H54 (cell line): ENCODE results near the gene SLCO3A1.

Source experiments
- DNase-seq: peaks from one replicate; pipeline ENCODE4 v3.0.0; 2011; ENCODE audit warnings: low spot score, mixed read lengths; ENCODE audit not compliant: insufficient read length
- FAIRE-seq: peaks from 3 replicates; lab custom pipeline; 2011; peaks lifted over from hg19 to GRCh38; lab: Jason Lieb, UNC
- POLR2A ChIP-seq: IDR thresholded peaks from 2 replicates; pipeline ENCODE4 v1.6.1; 2011; ENCODE audit warnings: low read depth, mild to moderate bottlenecking, low read length

Gene SLCO3A1

GRCh38 chr15:92143765-92144164 lies 290.3 kb downstream of the SLCO3A1 start:
- TF ChIP-seq POLR2A = no peak
- DNase-seq = no peak
- FAIRE-seq = no peak

- FAIRE-seq (no peak), DNase-seq (no peak)
- TF ChIP-seq POLR2A = no peak
These were observed 293.1 kb downstream of the SLCO3A1 start for GRCh38 chr15:92146511-92147150.

DNA sequence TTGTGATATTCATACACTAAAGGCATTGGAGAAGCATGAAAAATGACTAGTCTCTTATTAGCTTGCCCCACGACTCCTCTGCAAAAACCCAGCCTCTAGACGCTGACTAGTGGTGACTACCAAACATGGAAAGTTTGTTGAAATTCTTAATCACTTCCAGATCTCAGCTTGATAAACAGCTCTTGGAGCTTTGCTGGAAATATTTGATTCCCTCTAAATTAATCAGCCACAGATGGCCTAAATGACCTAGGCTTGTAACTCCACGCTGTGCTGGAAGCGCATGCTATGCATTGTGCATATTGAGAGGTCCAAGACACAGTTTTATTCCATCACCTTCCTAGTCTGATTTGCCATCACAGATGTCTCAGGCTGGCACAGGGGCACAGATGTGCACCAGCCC lies 295.5 kb downstream of the SLCO3A1 start:
- DNase-seq = no peak
- no peak for FAIRE-seq
- no peak for TF ChIP-seq POLR2A

DNA sequence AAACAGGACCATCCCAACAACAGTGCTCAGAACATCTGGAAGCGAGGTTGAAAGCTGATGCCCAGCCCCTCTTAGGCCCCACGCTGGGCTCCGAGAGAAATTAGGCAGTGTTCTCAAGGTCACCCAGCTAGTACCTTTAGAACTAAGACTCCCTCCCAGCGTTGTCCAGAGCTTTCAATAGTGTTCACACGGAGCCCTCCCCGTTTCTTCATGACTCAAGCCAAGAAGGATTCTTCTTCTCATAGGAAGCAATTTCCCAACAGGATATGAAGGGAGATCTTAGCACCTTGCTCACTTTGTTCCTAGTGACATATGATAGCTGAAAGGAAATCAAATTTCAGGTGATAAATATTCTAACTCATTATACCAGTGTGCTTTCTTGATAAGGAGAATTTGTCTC lies 296.0 kb downstream of the SLCO3A1 start:
- no peak for DNase-seq
- no peak for FAIRE-seq
- TF ChIP-seq POLR2A = no peak

- DNase-seq (no peak), FAIRE-seq (no peak)
- TF ChIP-seq POLR2A = no peak
These were observed 297.7 kb downstream of the SLCO3A1 start for GRCh38 chr15:92151168-92151567.

- DNase-seq = no peak
- FAIRE-seq = no peak
- TF ChIP-seq POLR2A = no peak
These were observed 298.2 kb downstream of the SLCO3A1 start for GRCh38 chr15:92151741-92152140.

DNA sequence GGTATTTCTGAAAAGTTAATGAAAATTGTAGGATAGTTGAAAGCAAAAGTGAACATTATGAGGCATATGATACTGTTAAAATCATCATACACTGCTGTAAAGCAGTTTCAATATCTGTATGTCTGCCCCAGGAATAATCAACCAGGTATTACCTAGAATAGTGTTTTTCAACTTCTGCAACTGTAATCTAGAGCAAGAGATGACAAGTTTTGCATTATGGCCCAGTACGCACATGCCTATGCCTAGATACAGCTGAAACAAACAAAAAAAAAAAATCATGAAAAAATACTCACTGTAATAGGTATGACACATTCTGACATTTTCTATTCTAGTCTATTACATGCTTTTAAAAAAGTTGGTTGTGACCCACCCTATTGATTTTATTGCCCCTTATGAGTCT lies 299.5 kb downstream of the SLCO3A1 start:
- no peak for TF ChIP-seq POLR2A
- no peak for FAIRE-seq
- no peak for DNase-seq

GRCh38 chr15:92153620-92154019 lies 300.1 kb downstream of the SLCO3A1 start:
- FAIRE-seq (no peak), DNase-seq (no peak)
- TF ChIP-seq POLR2A = no peak

GRCh38 chr15:92155934-92156333 lies 302.4 kb downstream of the SLCO3A1 start:
- TF ChIP-seq POLR2A = no peak
- DNase-seq (no peak), FAIRE-seq (no peak)

DNA sequence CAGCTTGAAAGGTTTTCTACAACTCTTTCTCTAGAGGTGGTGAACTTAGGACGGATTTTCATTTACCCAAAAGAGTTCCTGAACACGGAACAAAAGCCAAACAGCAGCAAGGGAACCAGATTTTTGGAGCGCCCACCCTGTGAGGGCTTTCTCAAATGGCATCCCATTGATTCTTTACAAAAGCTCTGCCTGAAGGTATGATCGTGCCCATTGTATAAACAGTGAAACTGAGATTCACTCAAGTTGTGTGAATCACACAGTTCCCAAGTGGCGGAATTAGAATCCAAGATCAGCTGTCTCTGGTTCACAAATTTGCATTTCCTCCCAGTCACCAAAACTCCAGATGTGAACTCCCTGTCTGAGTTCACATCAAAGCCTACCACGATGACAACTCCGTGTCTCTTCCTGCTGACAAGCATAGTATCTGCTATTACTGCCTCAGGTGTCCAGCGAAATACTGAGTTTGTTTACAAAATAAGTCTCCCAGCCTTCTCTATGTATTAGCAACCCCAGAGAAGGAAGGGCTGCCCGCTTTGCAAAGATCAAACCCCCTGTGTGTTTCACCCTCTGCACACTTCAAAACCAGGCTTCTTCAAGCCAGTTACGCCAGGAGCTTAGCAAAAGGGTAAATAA lies 304.3 kb downstream of the SLCO3A1 start:
- FAIRE-seq (no peak), DNase-seq (no peak)
- no peak for TF ChIP-seq POLR2A

- DNase-seq (no peak), FAIRE-seq (no peak)
- TF ChIP-seq POLR2A = no peak
These were observed 304.9 kb downstream of the SLCO3A1 start for GRCh38 chr15:92158426-92158825.

DNA sequence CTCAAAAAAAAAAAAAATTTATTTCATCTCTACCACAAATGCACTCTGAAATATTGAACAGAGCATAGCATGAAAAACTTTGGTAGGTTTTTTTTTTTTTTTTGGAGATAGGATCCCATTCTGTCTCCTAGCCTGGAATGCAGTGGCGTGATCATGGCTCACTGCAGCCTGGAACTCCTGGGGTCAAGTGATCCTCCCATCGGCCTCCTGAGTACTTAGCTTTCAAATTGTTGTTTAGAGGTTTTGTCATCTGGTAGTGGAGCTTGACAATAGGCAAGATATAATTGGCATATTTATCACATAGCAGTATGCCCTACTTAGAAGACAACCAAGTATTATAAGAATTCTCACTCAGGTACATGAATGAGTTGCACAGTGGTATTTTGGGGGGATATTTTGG lies 306.0 kb downstream of the SLCO3A1 start:
- no peak for FAIRE-seq
- DNase-seq = no peak
- TF ChIP-seq POLR2A = no peak

DNA sequence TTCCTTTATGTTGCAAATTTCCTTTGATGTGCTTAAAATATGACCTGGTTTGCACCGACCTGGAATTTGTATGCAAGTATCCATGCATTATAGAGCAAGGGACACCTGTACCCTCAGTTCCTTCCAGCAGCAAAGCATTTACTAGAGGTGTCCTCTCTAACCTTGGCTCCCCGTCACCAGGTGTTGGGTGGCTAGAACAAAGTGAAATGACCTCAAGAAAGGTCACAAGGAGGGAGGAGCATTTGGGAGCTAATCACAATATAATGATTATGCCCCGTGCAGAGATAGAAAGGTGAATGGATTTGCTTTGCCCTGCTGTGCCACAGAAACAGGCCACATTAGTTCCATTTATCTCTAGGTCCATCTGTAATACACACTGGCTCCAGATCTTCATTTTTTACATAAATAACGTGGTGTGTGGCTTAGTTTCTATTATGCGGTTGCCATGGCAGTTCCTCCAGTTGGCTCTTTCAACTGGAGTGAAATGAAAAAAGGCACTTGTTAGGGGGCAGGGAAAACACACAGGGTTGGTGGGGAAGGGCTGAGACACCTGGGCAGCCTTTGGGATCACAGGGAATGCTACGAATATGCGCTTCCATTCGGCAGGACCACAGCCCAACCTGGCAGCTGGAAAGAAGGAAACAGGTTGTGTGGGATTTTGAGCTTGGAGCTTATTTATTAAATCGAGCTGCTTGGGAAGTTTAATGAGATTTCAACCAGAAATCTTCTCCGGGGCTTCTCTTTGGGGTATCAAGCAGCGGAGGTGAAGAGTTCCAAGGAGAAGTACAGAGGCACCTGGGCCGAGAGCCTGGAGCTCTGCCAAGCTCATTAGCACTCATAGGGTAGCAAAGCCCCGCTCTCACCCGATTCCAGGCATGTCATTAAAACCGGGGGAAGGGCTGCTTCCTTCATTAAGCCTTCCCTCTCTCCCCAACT lies 306.7 kb downstream of the SLCO3A1 start:
- no peak for DNase-seq
- FAIRE-seq = no peak
- TF ChIP-seq POLR2A = no peak

DNA sequence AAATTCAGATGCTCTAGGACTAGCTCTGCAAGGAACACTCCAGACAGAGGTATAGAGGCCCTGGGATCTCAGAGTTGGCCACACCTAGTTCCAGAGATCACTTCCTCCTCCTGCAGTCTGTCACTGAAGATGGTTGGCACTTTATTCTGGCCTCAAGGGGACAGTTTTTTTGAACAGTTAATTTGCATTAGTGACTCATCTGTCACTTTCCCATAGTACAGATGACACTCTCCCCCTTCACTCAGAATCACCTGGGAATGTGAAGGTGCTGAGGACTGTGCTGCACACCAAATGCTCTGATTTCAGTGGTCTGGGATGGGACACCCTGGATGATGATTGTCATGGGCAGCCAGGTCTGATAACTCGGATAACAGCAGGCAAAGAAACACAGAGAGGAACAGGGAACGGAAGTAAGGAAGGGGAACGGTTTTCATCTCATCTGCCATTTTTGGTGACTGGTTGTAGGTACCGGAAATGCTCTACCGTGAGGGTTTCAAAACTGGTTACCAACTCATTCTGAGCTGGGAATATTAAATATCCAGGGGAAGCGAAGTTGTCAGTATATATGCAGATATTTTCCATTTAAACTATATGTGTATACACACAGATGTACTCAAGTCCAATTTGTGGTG lies 307.6 kb downstream of the SLCO3A1 start:
- TF ChIP-seq POLR2A = no peak
- FAIRE-seq = no peak
- DNase-seq = no peak

DNA sequence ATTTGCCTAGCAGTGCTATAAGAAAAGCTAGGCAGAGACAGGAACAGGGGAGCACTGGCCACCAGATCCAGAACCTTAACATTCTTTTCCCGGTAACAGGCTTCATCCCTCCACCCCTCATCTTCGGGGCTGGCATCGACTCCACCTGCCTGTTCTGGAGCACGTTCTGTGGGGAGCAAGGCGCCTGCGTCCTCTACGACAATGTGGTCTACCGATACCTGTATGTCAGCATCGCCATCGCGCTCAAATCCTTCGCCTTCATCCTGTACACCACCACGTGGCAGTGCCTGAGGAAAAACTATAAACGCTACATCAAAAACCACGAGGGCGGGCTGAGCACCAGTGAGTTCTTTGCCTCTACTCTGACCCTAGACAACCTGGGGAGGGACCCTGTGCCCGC lies 309.1 kb downstream of the SLCO3A1 start:
- FAIRE-seq = no peak
- no peak for DNase-seq
- TF ChIP-seq POLR2A = no peak
